GM12878 (cell line): ENCODE measurements around the gene APCDD1L. TPM values are rescaled to one million over a fixed set of nuclear protein-coding genes. Genes with fewer than 3 reads are reported as not detected.

Experiments used
- HDGF ChIP-seq: fragments of 450-650 bp; IDR thresholded peaks from 2 replicates; pipeline ENCODE4 v1.6.1; 2016; ENCODE audit warnings: antibody characterized with exemption
- JUND ChIP-seq: IDR thresholded peaks from 2 replicates; pipeline ENCODE4 v1.6.1; 2012; ENCODE audit warnings: low read depth, mild to moderate bottlenecking, low read length, improper control_type of control experiment, moderate library complexity
- KAT2A ChIP-seq: conservative IDR thresholded peaks from 2 replicates; pipeline ENCODE4 v1.6.1; 2011; ENCODE audit warnings: low read depth, low read length; ENCODE audit not compliant: control insufficient read depth
- KDM1A ChIP-seq: fragments of 200-600 bp; sonication (generic); IDR thresholded peaks from 2 replicates; pipeline ENCODE4 v1.6.1; 2016; ENCODE audit warnings: borderline replicate concordance
- LARP7 ChIP-seq: fragments of 450-650 bp; IDR thresholded peaks from 2 replicates; pipeline ENCODE4 v1.6.1; 2017; ENCODE audit warnings: mild to moderate bottlenecking
- MAX ChIP-seq: IDR thresholded peaks from 2 replicates; pipeline ENCODE4 v1.6.1; 2012; ENCODE audit warnings: low read depth, low read length, improper control_type of control experiment
- MTA3 ChIP-seq: IDR thresholded peaks from 2 replicates; pipeline ENCODE4 v1.6.1; 2012; ENCODE audit warnings: low read length, inconsistent platforms, borderline replicate concordance
- MXI1 ChIP-seq: fragments of 150-350 bp; IDR thresholded peaks from 2 replicates; pipeline ENCODE4 v1.6.1; 2011; ENCODE audit warnings: low read depth, mild to moderate bottlenecking, inconsistent platforms, low read length, improper control_type of control experiment
- NR2C2 ChIP-seq: IDR thresholded peaks from 2 replicates; pipeline ENCODE4 v1.6.1; 2011; ENCODE audit warnings: borderline replicate concordance, low read depth; ENCODE audit not compliant: control insufficient read depth, insufficient read length
- NR2F1 ChIP-seq: fragments of 450-650 bp; conservative IDR thresholded peaks from 2 replicates; pipeline ENCODE4 v1.6.1; 2017; ENCODE audit warnings: mild to moderate bottlenecking
- POU2F2 ChIP-seq: IDR thresholded peaks from 3 replicates; pipeline ENCODE4 v1.6.1; 2011; ENCODE audit warnings: low read depth, mild to moderate bottlenecking, low read length, borderline replicate concordance
- SP1 ChIP-seq: IDR thresholded peaks from one replicate; pipeline ENCODE4 v1.6.1; 2011; ENCODE audit warnings: low read depth, low read length
- TARDBP ChIP-seq: IDR thresholded peaks from 2 replicates; pipeline ENCODE4 v1.6.1; 2016; ENCODE audit warnings: borderline replicate concordance
- TCF12 ChIP-seq: IDR thresholded peaks from 2 replicates; pipeline ENCODE4 v1.6.1; 2011; ENCODE audit warnings: low read depth, mild to moderate bottlenecking, low read length
- ZBED1 ChIP-seq: IDR thresholded peaks from 2 replicates; pipeline ENCODE4 v1.6.1; 2016; ENCODE audit warnings: borderline replicate concordance
- ZNF622 ChIP-seq: fragments of 450-650 bp; IDR thresholded peaks from 2 replicates; pipeline ENCODE4 v1.6.1; 2017; ENCODE audit warnings: mild to moderate bottlenecking, inconsistent platforms
- polyA plus RNA-seq, 11 experiments: library from polyadenylated mRNA; depleted of rRNA in 4 of 11; unstranded in 6 of 11; stranded (reverse) in 5 of 11; fragments of >200 nt; fragmentation: Nextera tagmentation in 4 of 11; fragmentation: Illumina TruSeq in 1 of 11; extraction: Ambion mirVana in 4 of 11; extraction: Trizol in 1 of 11; gene quantifications; 1 replicate in 1 of 11; 2 replicates in 10 of 11; pipeline versions ENCODE4 v1.2.1 to v1.2.3, GENCODE V29; 2011 to 2016; ENCODE audit warnings: inconsistent platforms in 2 of 11, missing spikeins in 2 of 11, low read depth in 1 of 11
- total RNA-seq, 4 experiments: library from RNA; depleted of rRNA in 3 of 4; stranded (reverse); fragments of >200 nt in 3 of 4; fragmentation: Illumina TruSeq in 1 of 4; extraction: Trizol in 1 of 4; gene quantifications; 2 replicates each; pipeline versions ENCODE4 v1.2.1 to v1.2.3, GENCODE V29; 2013 to 2021
- TF ChIP-seq, protein P1 (sequence below): fragments of 450-650 bp; IDR thresholded peaks from 2 replicates; pipeline ENCODE4 v1.6.1; 2017; ENCODE audit warnings: mild to moderate bottlenecking, moderate library complexity
- TF ChIP-seq, protein P2 (sequence below): fragments of 450-650 bp; formaldehyde crosslinking; IDR thresholded peaks from 2 replicates; pipeline ENCODE4 v1.5.0; 2022; ENCODE audit warnings: mild to moderate bottlenecking, missing genetic modification characterization
- TF ChIP-seq, protein P3 (sequence below): IDR thresholded peaks from 2 replicates; pipeline ENCODE4 v1.6.1; 2011; ENCODE audit warnings: borderline replicate concordance, low read depth, mild to moderate bottlenecking, moderate library complexity, low read length; ENCODE audit not compliant: insufficient read depth, poor library complexity, severe bottlenecking
- TF ChIP-seq, protein P4 (sequence below): fragments of 150-350 bp; IDR thresholded peaks from 2 replicates; pipeline ENCODE4 v1.6.1; 2014; ENCODE audit warnings: mild to moderate bottlenecking, low read depth, low read length

The APCDD1L gene
- total and polyA plus RNA-seq, 10 of the 15 experiments (the other 5 are each of a cell fraction or from before 2014, with no cell fraction given) = 0.14 to 0.50 TPM; not detected in 8

- TF ChIP-seq KAT2A (no peak), TCF12 (peak; percentile 86), ZBED1 (peak; percentile 75; the same call in 1 of the 2 replicates), NR2C2 (no peak), MXI1 (peak; percentile 69), KDM1A (no peak), LARP7 (no peak), SP1 (peak; percentile 61), POU2F2 (peak; percentile 77; the same call in 2 of the 3 replicates), JUND (no peak), NR2F1 (peak; percentile 51; the same call in 1 of the 2 replicates), ZNF622 (no peak), MAX (peak; percentile 29; the same call in 1 of the 2 replicates), MTA3 (peak; percentile 80; the same call in 1 of the 2 replicates), TARDBP (0 out of 2 replicates have a peak, but pooled peaks have one; percentile 50), HDGF (no peak)
- TF ChIP-seq, protein P1, sequence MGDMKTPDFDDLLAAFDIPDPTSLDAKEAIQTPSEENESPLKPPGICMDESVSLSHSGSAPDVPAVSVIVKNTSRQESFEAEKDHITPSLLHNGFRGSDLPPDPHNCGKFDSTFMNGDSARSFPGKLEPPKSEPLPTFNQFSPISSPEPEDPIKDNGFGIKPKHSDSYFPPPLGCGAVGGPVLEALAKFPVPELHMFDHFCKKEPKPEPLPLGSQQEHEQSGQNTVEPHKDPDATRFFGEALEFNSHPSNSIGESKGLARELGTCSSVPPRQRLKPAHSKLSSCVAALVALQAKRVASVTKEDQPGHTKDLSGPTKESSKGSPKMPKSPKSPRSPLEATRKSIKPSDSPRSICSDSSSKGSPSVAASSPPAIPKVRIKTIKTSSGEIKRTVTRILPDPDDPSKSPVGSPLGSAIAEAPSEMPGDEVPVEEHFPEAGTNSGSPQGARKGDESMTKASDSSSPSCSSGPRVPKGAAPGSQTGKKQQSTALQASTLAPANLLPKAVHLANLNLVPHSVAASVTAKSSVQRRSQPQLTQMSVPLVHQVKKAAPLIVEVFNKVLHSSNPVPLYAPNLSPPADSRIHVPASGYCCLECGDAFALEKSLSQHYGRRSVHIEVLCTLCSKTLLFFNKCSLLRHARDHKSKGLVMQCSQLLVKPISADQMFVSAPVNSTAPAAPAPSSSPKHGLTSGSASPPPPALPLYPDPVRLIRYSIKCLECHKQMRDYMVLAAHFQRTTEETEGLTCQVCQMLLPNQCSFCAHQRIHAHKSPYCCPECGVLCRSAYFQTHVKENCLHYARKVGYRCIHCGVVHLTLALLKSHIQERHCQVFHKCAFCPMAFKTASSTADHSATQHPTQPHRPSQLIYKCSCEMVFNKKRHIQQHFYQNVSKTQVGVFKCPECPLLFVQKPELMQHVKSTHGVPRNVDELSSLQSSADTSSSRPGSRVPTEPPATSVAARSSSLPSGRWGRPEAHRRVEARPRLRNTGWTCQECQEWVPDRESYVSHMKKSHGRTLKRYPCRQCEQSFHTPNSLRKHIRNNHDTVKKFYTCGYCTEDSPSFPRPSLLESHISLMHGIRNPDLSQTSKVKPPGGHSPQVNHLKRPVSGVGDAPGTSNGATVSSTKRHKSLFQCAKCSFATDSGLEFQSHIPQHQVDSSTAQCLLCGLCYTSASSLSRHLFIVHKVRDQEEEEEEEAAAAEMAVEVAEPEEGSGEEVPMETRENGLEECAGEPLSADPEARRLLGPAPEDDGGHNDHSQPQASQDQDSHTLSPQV = no peak
- TF ChIP-seq, protein P2, sequence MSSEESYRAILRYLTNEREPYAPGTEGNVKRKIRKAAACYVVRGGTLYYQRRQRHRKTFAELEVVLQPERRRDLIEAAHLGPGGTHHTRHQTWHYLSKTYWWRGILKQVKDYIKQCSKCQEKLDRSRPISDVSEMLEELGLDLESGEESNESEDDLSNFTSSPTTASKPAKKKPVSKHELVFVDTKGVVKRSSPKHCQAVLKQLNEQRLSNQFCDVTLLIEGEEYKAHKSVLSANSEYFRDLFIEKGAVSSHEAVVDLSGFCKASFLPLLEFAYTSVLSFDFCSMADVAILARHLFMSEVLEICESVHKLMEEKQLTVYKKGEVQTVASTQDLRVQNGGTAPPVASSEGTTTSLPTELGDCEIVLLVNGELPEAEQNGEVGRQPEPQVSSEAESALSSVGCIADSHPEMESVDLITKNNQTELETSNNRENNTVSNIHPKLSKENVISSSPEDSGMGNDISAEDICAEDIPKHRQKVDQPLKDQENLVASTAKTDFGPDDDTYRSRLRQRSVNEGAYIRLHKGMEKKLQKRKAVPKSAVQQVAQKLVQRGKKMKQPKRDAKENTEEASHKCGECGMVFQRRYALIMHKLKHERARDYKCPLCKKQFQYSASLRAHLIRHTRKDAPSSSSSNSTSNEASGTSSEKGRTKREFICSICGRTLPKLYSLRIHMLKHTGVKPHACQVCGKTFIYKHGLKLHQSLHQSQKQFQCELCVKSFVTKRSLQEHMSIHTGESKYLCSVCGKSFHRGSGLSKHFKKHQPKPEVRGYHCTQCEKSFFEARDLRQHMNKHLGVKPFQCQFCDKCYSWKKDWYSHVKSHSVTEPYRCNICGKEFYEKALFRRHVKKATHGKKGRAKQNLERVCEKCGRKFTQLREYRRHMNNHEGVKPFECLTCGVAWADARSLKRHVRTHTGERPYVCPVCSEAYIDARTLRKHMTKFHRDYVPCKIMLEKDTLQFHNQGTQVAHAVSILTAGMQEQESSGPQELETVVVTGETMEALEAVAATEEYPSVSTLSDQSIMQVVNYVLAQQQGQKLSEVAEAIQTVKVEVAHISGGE (CRISPR knock-in tag) = no peak
- TF ChIP-seq, protein P3, sequence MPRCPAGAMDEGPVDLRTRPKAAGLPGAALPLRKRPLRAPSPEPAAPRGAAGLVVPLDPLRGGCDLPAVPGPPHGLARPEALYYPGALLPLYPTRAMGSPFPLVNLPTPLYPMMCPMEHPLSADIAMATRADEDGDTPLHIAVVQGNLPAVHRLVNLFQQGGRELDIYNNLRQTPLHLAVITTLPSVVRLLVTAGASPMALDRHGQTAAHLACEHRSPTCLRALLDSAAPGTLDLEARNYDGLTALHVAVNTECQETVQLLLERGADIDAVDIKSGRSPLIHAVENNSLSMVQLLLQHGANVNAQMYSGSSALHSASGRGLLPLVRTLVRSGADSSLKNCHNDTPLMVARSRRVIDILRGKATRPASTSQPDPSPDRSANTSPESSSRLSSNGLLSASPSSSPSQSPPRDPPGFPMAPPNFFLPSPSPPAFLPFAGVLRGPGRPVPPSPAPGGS = peak; percentile 94
- TF ChIP-seq, protein P4, sequence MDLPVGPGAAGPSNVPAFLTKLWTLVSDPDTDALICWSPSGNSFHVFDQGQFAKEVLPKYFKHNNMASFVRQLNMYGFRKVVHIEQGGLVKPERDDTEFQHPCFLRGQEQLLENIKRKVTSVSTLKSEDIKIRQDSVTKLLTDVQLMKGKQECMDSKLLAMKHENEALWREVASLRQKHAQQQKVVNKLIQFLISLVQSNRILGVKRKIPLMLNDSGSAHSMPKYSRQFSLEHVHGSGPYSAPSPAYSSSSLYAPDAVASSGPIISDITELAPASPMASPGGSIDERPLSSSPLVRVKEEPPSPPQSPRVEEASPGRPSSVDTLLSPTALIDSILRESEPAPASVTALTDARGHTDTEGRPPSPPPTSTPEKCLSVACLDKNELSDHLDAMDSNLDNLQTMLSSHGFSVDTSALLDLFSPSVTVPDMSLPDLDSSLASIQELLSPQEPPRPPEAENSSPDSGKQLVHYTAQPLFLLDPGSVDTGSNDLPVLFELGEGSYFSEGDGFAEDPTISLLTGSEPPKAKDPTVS = no peak
Observed at GRCh38 chr20:58458342-58459057, 56.7 kb downstream of the APCDD1L start (continued).
